Ectodermal cell (in vitro differentiated cells): ENCODE data around the gene SERPINB6. TPM values are rescaled to one million over a fixed set of nuclear protein-coding genes. Genes with fewer than 3 reads are reported as not detected.

Source experiments
- H3K27ac ChIP-seq: 2 replicates; pipeline ENCODE4 v1.7.0; 2013; ENCODE audit warnings: mild to moderate bottlenecking, low read depth, low read length; ENCODE audit not compliant: insufficient read depth, poor library complexity, severe bottlenecking
- H3K27me3 ChIP-seq: 2 replicates; pipeline ENCODE4 v1.7.0; 2013; ENCODE audit warnings: mild to moderate bottlenecking, low read length; ENCODE audit not compliant: insufficient read depth, control insufficient read depth, poor library complexity, severe bottlenecking
- H3K36me3 ChIP-seq: one replicate; pipeline ENCODE4 v1.7.0; 2013; ENCODE audit warnings: low read length; ENCODE audit not compliant: control insufficient read depth, insufficient read depth
- H3K4me1 ChIP-seq: one replicate; pipeline ENCODE4 v1.7.0; 2013; ENCODE audit warnings: low read length; ENCODE audit not compliant: control insufficient read depth, insufficient read depth
- H3K4me3 ChIP-seq: 2 replicates; pipeline ENCODE4 v1.7.0; 2013; ENCODE audit warnings: low read depth, low read length, control low read depth; ENCODE audit not compliant: insufficient read depth
- H3K9me3 ChIP-seq: 2 replicates; pipeline ENCODE4 v1.7.0; 2013; ENCODE audit warnings: mild to moderate bottlenecking, low read length, moderate library complexity; ENCODE audit not compliant: control insufficient read depth
- WGBS, 2 experiments: methylation state at CpG; one replicate each; pipeline ENCODE4 v1.1.7; 2013; ENCODE audit warnings: missing lambda C conversion rate in 2 of 2; 5-methylcytosine and 5-hydroxymethylcytosine counted together
- polyA plus RNA-seq, 4 experiments: library from polyadenylated mRNA; stranded (reverse); fragments of 50-300 nt; gene quantifications; one replicate each; pipeline ENCODE4 v1.2.3, GENCODE V29; 2013

Gene SERPINB6
- polyA plus RNA-seq (2013, experiment 1 of 4), result 15.6 TPM
- polyA plus RNA-seq (2013, experiment 2 of 4), result 14.4 TPM
- 10.6 TPM for polyA plus RNA-seq (2013, experiment 3 of 4)
- 12.5 TPM for polyA plus RNA-seq (2013, experiment 4 of 4)

DNA sequence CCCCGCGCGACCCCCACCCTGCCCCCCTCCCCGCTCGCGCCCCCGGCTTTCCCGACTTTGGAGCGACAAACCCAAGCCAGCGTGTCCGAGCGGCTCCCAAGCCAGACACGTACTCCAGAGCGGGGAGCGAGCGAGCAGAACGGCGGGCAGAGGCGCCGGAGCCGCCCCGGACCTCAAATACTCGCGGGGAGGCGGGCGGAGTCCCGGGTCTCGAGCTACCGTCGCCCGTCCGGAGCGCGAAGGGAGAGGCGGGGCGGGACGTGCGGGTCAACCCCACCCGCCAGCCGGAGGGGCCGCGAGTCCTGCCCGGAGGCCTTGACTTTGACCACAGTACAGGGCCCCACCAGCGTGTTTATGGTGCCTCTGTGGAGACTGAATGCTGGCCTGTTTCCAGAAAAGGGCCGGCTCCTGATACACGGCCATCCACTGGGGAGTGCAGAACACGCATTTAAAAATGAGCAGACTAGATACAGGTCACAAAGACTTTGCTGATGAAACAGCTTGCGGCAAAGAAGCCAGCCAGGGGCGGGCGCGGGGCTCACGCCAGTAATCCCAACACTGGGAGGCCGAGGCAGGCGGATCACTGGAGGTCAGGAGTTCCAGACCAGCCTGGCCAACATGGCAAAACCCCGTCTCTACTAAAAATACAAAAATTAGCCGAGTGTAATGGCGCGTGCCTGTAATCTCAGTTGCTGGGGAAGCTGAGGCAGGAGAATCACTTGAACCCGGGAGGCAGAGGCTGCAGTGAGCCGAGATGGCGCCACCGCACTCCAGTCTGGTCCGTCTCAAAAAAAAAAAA lies at the start of gene SERPINB6:
SERPINB6 (minus strand) TSS at position 148 of the 799 bp plus-strand sequence. CDS start 12,235 bp downstream, outside the sequence.
- H3K27me3 ChIP-seq, result peaks cover 26% of the 10 kb centered on the region
- no peaks in the 10 kb centered on the region for H3K9me3 ChIP-seq
- H3K4me1 ChIP-seq, result peaks cover 13% of the 10 kb centered on the region
- H3K36me3 ChIP-seq, result no peaks in the 10 kb centered on the region
- H3K4me3 ChIP-seq, result peak within 1 kb of the TSS; percentile 56
- H3K27ac ChIP-seq, result no peak within 1 kb of the TSS
- whole genome bisulfite sequencing, 2 experiments, result 17% methylated on average over 63 of the region's 63 CpGs

DNA sequence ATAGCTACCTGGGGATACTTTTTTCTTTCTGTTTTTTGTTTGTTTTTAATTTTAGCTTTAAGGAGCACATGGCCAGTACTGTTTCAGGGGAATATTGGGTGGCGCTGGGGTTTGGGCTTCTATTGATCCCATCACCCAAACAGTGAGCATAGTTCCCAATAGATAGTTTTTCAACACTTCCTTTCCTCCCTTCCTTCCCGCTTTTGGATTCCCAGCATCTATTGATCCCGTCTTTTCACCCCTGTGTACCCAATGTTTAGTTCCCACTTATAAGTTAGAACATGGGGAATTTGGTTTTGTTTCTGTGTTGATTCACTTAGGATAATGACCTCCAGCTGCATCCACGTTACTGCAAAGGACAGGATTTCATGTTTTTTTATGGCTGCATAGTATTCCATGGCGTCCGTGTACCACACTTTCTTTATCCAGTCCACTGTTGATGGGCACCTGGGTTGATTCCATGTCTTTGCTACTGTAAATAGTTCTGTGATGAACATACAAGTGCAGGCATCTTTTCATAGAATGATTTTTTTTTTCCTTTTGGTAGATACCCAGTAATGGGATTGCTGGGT lies 48.5 kb upstream of the SERPINB6 start:
- no peak overlapping the region for H3K4me3 ChIP-seq
- WGBS, 2 experiments, result 86 to 98% methylated on average over 6 of the region's 6 CpGs

DNA sequence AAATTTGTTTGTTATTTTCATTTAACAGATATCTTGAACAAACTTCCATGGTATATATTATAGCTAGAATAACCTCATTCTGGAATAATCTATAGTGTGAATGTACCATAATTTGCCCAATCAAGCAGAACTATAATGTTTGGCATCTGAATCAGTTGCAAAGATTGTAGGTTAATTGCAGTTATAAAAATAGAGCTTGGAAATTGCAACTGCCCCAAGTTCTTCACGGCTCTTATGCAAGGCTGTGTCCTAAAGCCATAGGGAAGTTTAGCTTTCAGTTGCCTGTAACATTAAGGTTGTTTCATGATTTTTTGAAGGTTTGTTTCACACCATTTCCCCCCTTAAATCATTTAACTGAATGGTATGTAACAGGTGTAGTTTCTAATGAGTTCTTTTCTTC lies 47.7 kb upstream of the SERPINB6 start:
- Histone ChIP-seq H3K27me3 (peaks cover 6% of the 10 kb centered on the region), H3K4me3 (no peak overlapping the region), H3K4me1 (no peaks in the 10 kb centered on the region), H3K27ac (no peak overlapping the region), H3K36me3 (peaks cover 5% of the 10 kb centered on the region), H3K9me3 (no peaks in the 10 kb centered on the region)
- WGBS, 2 experiments, result 98 to 100% methylated on average over 1 of the region's 1 CpG

More for the DNA sequence above, 48.5 kb upstream of the SERPINB6 start:
- H3K27me3 ChIP-seq, result peaks cover 6% of the 10 kb centered on the region
- no peaks in the 10 kb centered on the region for H3K4me1 ChIP-seq
- H3K9me3 ChIP-seq, result no peaks in the 10 kb centered on the region
- H3K27ac ChIP-seq, result no peak overlapping the region
- peaks cover 5% of the 10 kb centered on the region for H3K36me3 ChIP-seq

DNA sequence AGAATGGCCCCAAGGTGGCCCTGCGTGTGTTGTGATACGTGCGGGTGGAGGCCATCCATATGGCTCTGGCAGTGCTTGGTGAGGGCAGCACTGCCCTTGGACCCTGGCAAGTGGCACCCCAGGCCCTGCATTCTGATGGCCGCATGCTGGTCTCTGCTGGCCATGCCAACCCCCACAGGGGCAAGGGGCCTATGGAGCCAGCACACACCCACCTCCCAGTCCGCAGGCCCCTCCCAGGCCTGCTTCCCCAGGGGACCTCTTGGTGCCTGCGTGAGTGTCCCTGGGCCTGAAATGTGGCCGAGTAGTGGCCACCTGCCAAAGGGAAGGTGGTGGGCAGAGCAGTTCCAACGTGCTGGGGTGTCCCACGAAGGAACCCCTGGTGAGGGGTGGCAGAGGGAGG lies 45.9 kb upstream of the SERPINB6 start:
- Histone ChIP-seq H3K9me3 (no peaks in the 10 kb centered on the region), H3K27me3 (no peaks in the 10 kb centered on the region), H3K36me3 (peaks cover 9% of the 10 kb centered on the region), H3K27ac (no peak overlapping the region), H3K4me3 (no peak overlapping the region), H3K4me1 (no peaks in the 10 kb centered on the region)
- 92% methylated on average over 9 of the region's 9 CpGs for whole genome bisulfite sequencing, 2 experiments

DNA sequence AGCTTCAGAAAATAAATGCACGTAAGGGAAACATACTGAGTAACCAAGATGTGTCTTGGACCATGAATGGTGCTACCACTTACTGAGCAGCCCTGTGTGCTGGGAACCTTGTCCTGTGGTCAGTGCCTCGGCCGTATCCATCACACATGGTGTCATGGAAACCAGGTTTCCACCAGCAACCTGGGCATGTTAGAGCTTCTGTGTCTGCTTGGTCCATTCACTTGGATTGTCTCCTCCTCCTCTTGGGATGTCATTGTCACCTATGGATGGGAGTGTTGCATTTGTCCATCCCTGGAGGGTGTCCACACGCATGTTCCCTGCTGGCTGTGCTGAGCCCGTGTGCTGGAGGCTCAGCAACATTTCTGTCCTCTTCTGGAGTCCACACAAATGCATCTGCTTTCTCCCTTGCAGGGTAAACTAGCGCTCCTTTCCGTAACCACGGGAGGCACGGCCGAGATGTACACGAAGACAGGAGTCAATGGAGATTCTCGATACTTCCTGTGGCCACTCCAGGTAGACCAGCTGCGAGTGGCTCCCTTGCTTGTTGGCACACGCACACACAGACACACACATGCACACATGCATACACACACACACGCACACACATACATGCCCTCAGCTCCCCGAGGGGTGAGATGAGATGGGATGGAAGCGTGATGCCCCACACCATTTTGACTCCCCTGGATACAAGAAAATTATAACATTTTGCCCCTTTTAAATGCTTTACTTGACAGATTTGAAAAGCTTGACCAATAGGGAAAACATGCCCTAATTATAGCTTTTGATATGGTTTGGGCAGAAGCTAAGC lies 45.3 kb upstream of the SERPINB6 start:
- Histone ChIP-seq H3K27me3 (no peaks in the 10 kb centered on the region), H3K4me3 (no peak overlapping the region), H3K9me3 (no peaks in the 10 kb centered on the region), H3K4me1 (no peaks in the 10 kb centered on the region), H3K36me3 (peaks cover 13% of the 10 kb centered on the region), H3K27ac (no peak overlapping the region)
- WGBS, 2 experiments, result 93 to 96% methylated on average over 17 of the region's 17 CpGs

DNA sequence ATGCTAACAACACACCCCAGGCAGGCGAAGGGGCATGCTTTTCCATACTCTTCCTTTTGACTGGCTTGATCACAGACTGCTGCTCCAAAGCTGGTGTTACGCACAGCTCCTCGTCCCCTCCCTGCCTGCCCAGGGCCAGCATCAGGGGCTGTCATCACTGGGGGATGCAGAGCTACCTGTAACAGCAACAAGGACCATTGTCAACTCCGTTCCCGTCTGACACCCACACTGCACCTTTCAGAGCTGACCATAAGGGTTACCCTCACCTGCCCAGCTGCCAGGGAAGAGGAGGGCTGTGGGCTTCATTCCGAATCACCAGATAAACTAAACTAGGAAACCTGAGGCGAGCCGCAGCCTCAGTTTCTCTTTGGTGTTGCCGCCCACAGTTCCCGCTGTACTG lies 43.8 kb upstream of the SERPINB6 start:
- Histone ChIP-seq H3K4me1 (no peaks in the 10 kb centered on the region), H3K27me3 (no peaks in the 10 kb centered on the region), H3K27ac (no peak overlapping the region), H3K4me3 (no peak overlapping the region), H3K9me3 (peaks cover 3% of the 10 kb centered on the region), H3K36me3 (peaks cover 28% of the 10 kb centered on the region)
- 96% methylated on average over 10 of the region's 10 CpGs for WGBS, 2 experiments

DNA sequence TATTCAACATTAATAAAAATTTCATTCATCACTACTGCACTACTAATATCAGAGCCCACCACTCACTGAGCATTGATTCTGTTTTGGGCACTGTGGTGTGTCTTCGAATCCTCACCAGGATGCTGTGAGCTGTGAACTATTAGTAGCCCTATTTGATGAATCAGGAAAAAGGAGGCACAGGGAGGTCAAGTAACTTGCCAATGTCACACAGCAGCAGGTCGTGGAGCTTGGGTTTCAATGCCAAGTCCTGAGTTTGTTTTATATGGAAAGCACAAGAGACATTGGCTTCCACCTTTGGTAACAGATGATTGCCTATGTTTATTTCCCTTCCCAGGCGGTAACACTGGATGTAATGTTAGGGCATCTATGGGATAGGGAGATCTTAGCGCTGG lies 43.3 kb upstream of the SERPINB6 start:
- H3K4me3 ChIP-seq, result no peak overlapping the region
- 92 to 96% methylated on average over 4 of the region's 4 CpGs for WGBS, 2 experiments
- H3K27me3 ChIP-seq, result no peaks in the 10 kb centered on the region
- no peak overlapping the region for H3K27ac ChIP-seq
- H3K9me3 ChIP-seq, result peaks cover 3% of the 10 kb centered on the region
- peaks cover 29% of the 10 kb centered on the region for H3K36me3 ChIP-seq
- no peaks in the 10 kb centered on the region for H3K4me1 ChIP-seq

DNA sequence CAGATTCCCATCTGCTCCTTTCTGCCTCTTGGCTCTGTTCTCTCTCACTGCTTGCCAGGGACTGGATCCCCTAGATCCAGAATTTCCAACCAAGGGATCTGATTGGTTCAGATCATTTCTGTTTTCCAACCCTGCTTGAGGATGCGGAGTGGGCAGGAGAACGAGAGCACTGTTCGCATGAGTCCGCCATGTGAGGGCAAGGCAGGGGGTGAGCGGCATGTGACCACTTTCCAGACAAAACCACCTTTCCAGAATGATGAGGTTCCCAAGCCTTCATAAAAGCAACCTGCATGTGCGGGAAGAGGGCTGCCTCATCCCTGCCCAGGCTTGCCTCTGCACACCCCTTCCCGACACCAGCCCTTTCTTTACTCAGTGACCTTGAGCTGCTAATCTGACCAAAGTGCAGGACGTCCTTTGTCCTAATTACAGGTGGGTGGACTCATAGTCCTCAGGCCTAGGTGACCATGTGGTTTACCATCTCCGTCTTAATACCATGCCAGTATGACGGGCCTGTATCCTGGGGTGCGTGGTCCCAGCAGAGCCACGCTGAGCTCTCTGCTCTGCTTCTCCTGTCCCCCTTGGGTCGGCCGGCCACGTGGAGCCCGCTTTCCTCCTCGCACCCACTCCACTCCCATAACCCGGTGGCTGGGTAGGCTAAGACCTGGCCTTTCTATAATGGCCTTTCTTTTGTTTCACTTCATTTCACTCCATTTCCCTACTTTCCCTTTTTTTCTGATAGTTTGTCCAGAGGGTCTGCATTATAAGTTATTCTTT lies 42.7 kb upstream of the SERPINB6 start:
- H3K36me3 ChIP-seq, result peaks cover 29% of the 10 kb centered on the region
- no peaks in the 10 kb centered on the region for H3K27me3 ChIP-seq
- H3K27ac ChIP-seq, result no peak overlapping the region
- 91 to 93% methylated on average over 18 of the region's 18 CpGs for WGBS, 2 experiments
- H3K4me1 ChIP-seq, result no peaks in the 10 kb centered on the region
- H3K9me3 ChIP-seq, result peaks cover 3% of the 10 kb centered on the region
- no peak overlapping the region for H3K4me3 ChIP-seq

DNA sequence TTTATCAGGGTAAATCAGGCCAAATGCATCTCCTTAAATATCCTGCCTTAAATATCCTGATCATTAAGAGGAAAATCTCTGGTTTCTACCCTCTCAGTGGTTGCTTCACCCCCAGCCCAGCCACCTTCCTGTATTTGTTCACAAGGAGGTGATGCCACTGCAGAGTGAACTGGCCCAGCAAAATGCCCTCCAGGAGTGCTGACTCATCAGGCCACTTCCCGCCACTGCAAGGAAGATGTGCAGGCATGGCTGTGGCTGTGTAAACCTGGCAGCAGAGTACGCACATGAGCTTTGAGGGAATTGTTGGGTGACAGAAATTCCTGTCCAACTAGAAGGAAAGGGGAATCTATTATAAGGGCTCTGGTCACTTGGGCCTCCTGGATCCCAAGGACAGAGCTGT lies 42.1 kb upstream of the SERPINB6 start:
- H3K4me1 ChIP-seq, result no peaks in the 10 kb centered on the region
- no peaks in the 10 kb centered on the region for H3K27me3 ChIP-seq
- WGBS, 2 experiments, result 92 to 97% methylated on average over 2 of the region's 2 CpGs
- H3K9me3 ChIP-seq, result peaks cover 3% of the 10 kb centered on the region
- peaks cover 29% of the 10 kb centered on the region for H3K36me3 ChIP-seq
- no peak overlapping the region for H3K27ac ChIP-seq
- H3K4me3 ChIP-seq, result no peak overlapping the region
